IMR-90 (cell line): ENCODE results near the gene C6orf47. TPM values are rescaled to one million over a fixed set of nuclear protein-coding genes. Genes with fewer than 3 reads are reported as not detected.

Experiments used
- ATAC-seq: fragments of 200-7000 bp; cut with Tn5 transposase; 2 replicates; pipeline ENCODE4 v1.9.1; 2020; ENCODE audit warnings: low read depth, mild to moderate bottlenecking, moderate library complexity
- BruUV-seq: library from RNA; stranded (reverse); fragments of 400-500 nt; replicated peaks from 2 replicates; lab custom pipeline; 2021; lab: Mats Ljungman, UMichigan
- CTCF ChIA-PET: fragments of 300-600 bp; formaldehyde crosslinking; extraction: SDS; loops from one replicate; lab custom pipeline; 2021; ENCODE audit warnings: antibody characterized with exemption; lab: Yijun Ruan, JAX
- POLR2A ChIA-PET: fragments of 300-600 bp; sonication (Branson Sonifier 250); formaldehyde crosslinking; loops from one replicate; lab custom pipeline; 2022; ENCODE audit warnings: antibody characterized with exemption; ENCODE audit not compliant: unreplicated experiment; lab: Charles Lee
- DNase-seq: peaks from one replicate; pipeline ENCODE4 v3.0.0; 2013
- H2AFZ ChIP-seq: replicated peaks from 2 replicates; pipeline ENCODE3; 2013; ENCODE audit warnings: low read length, mild to moderate bottlenecking; ENCODE audit not compliant: poor library complexity
- H2AK5ac ChIP-seq: 2 replicates; pipeline ENCODE4 v1.6.1; 2013; ENCODE audit warnings: low read depth, low read length, inconsistent platforms
- H2AK9ac ChIP-seq: replicated peaks from 2 replicates; pipeline ENCODE3; 2013; ENCODE audit warnings: mild to moderate bottlenecking, low read depth, low read length, moderate library complexity; ENCODE audit not compliant: poor library complexity
- H2BK120ac ChIP-seq: 2 replicates; pipeline ENCODE4 v1.6.1; 2013; ENCODE audit warnings: low read depth, low read length, inconsistent platforms
- H2BK15ac ChIP-seq: 3 replicates; pipeline ENCODE4 v1.6.1; 2013; ENCODE audit warnings: low read depth, low read length, inconsistent platforms
- H2BK20ac ChIP-seq: 2 replicates; pipeline ENCODE4 v1.6.1; 2013; ENCODE audit warnings: low read depth, mild to moderate bottlenecking, inconsistent platforms, low read length, moderate library complexity
- H2BK5ac ChIP-seq: 2 replicates; pipeline ENCODE4 v1.6.1; 2013; ENCODE audit warnings: mild to moderate bottlenecking, low read depth, low read length, inconsistent platforms; ENCODE audit not compliant: poor library complexity, severe bottlenecking
- H3K14ac ChIP-seq: replicated peaks from 2 replicates; pipeline ENCODE4 v1.6.1; 2013; ENCODE audit warnings: low read depth, low read length, inconsistent platforms
- H3K18ac ChIP-seq: 2 replicates; pipeline ENCODE4 v1.6.1; 2013; ENCODE audit warnings: low read depth, low read length, control low read depth
- H3K23ac ChIP-seq: 2 replicates; pipeline ENCODE4 v1.6.1; 2013; ENCODE audit warnings: low read depth, low read length, inconsistent platforms
- H3K27ac ChIP-seq: 2 replicates; pipeline ENCODE4 v1.5.1; 2013; ENCODE audit warnings: mild to moderate bottlenecking, control low read depth, low read length; ENCODE audit not compliant: insufficient read depth
- H3K27me3 ChIP-seq: 2 replicates; pipeline ENCODE4 v1.6.1; 2013; ENCODE audit warnings: low read length; ENCODE audit not compliant: control insufficient read depth, insufficient read depth
- H3K36me3 ChIP-seq: 2 replicates; pipeline ENCODE4 v1.6.1; 2013; ENCODE audit warnings: low read length, mixed read lengths; ENCODE audit not compliant: control insufficient read depth, insufficient read depth
- H3K4ac ChIP-seq: 2 replicates; pipeline ENCODE4 v1.6.1; 2013; ENCODE audit warnings: low read depth, low read length, inconsistent platforms
- H3K4me1 ChIP-seq: 2 replicates; pipeline ENCODE4 v1.6.1; 2013; ENCODE audit warnings: low read length, mixed read lengths; ENCODE audit not compliant: control insufficient read depth, insufficient read depth
- H3K4me2 ChIP-seq: 2 replicates; pipeline ENCODE4 v1.6.1; 2013; ENCODE audit warnings: low read depth, mild to moderate bottlenecking, control low read depth, low read length, moderate library complexity
- H3K4me3 ChIP-seq: 2 replicates; pipeline ENCODE4 v1.5.1; 2013; ENCODE audit warnings: low read depth, mild to moderate bottlenecking, control low read depth, low read length, moderate library complexity; ENCODE audit not compliant: insufficient read depth
- H3K56ac ChIP-seq: 2 replicates; pipeline ENCODE4 v1.6.1; 2013; ENCODE audit warnings: low read length, inconsistent platforms; ENCODE audit not compliant: insufficient read depth; ENCODE audit errors: extremely low read depth
- H3K79me1 ChIP-seq, 2 experiments: 2 replicates each; pipeline ENCODE4 v1.6.1; 2013; ENCODE audit warnings: low read length in 2 of 2, inconsistent platforms in 1 of 2, low read depth in 1 of 2
- H3K9ac ChIP-seq: 2 replicates; pipeline ENCODE4 v1.6.1; 2013; ENCODE audit warnings: low read depth, low read length, control low read depth
- H3K9me1 ChIP-seq: 2 replicates; pipeline ENCODE4 v1.6.1; 2013; ENCODE audit warnings: low read length, inconsistent platforms; ENCODE audit not compliant: insufficient read depth
- H3K9me3 ChIP-seq: 2 replicates; pipeline ENCODE4 v1.6.1; 2013; ENCODE audit warnings: low read length; ENCODE audit not compliant: control insufficient read depth, insufficient read depth
- H4K20me1 ChIP-seq: 2 replicates; pipeline ENCODE4 v1.6.1; 2013; ENCODE audit warnings: low read length, inconsistent platforms; ENCODE audit not compliant: insufficient read depth
- H4K5ac ChIP-seq: 2 replicates; pipeline ENCODE4 v1.6.1; 2013; ENCODE audit warnings: mild to moderate bottlenecking, low read depth, low read length, control low read depth
- H4K8ac ChIP-seq, 2 experiments: 2 replicates each; pipeline ENCODE4 v1.6.1; 2013; ENCODE audit warnings: low read depth in 2 of 2, low read length in 2 of 2, control low read depth in 1 of 2, inconsistent platforms in 1 of 2
- H4K91ac ChIP-seq: 2 replicates; pipeline ENCODE4 v1.6.1; 2013; ENCODE audit warnings: low read depth, low read length, inconsistent platforms; ENCODE audit not compliant: insufficient read depth
- CEBPB ChIP-seq: IDR thresholded peaks from 2 replicates; pipeline ENCODE4 v1.6.1; 2012; ENCODE audit warnings: low read depth, low read length, improper control_type of control experiment
- CHD1 ChIP-seq: IDR thresholded peaks from 2 replicates; pipeline ENCODE4 v1.6.1; 2012; ENCODE audit warnings: low read depth, low read length, improper control_type of control experiment
- FOS ChIP-seq: fragments of 150-350 bp; IDR thresholded peaks from 2 replicates; pipeline ENCODE4 v1.6.1; 2016; ENCODE audit warnings: low read depth, low read length
- MAFK ChIP-seq: IDR thresholded peaks from 2 replicates; pipeline ENCODE4 v1.6.1; 2012; ENCODE audit warnings: low read depth, low read length, improper control_type of control experiment
- MAZ ChIP-seq: IDR thresholded peaks from 2 replicates; pipeline ENCODE4 v1.6.1; 2012; ENCODE audit warnings: low read depth, mild to moderate bottlenecking, low read length, improper control_type of control experiment, moderate library complexity, borderline replicate concordance
- MXI1 ChIP-seq: IDR thresholded peaks from 2 replicates; pipeline ENCODE4 v1.6.1; 2012; ENCODE audit warnings: low read depth, mild to moderate bottlenecking, low read length, moderate library complexity, borderline replicate concordance
- NFE2L2 ChIP-seq: fragments of 150-350 bp; IDR thresholded peaks from 2 replicates; pipeline ENCODE4 v1.6.1; 2016; ENCODE audit warnings: low read depth, mild to moderate bottlenecking, low read length
- POLR2A ChIP-seq: IDR thresholded peaks from 2 replicates; pipeline ENCODE4 v1.6.1; 2012; ENCODE audit warnings: mild to moderate bottlenecking, low read depth, low read length
- RAD21 ChIP-seq: IDR thresholded peaks from 2 replicates; pipeline ENCODE4 v1.6.1; 2012; ENCODE audit warnings: low read length, improper control_type of control experiment
- SMC3 ChIP-seq: fragments of 150-350 bp; IDR thresholded peaks from 2 replicates; pipeline ENCODE4 v1.6.1; 2016; ENCODE audit warnings: low read depth, mild to moderate bottlenecking, antibody characterized with exemption, low read length, moderate library complexity
- WGBS, 2 experiments: methylation state at CpG; one replicate each; pipeline versions ENCODE4 v1.1.5 to v1.1.7; 2013; ENCODE audit warnings: missing lambda C conversion rate in 2 of 2; ENCODE audit not compliant: insufficient read length in 1 of 2; ENCODE audit errors: extremely low coverage in 2 of 2; 5-methylcytosine and 5-hydroxymethylcytosine counted together
- dilution Hi-C: fragments of 300-500 bp; cut with HindIII; formaldehyde crosslinking; loops from one replicate; pipeline ENCODE4 v1.14.3; 2018; ENCODE audit warnings: low sequenced_read_pairs; ENCODE audit not compliant: unreplicated experiment
- in situ Hi-C: fragments of 300-500 bp; cut with MboI; formaldehyde crosslinking; loops from 3 replicates; pipeline ENCODE4 v1.14.3; 2019; ENCODE audit warnings: low sequenced_read_pairs, inconsistent platforms, mixed read lengths
- intact Hi-C: fragments of 100-400 bp; cut with micrococcal nuclease; formaldehyde crosslinking; loops from 2 replicates; pipeline ENCODE4 v1.10.0; 2022
- polyA plus RNA-seq, 3 experiments: library from polyadenylated mRNA; depleted of rRNA; stranded (reverse); fragments of >200 nt; gene quantifications; 2 replicates each; pipeline ENCODE4 v1.2.3, GENCODE V29; 2012; ENCODE audit warnings: low replicate concordance in 1 of 3
- total RNA-seq: library from RNA; depleted of rRNA; stranded (reverse); fragments of >200 nt; gene quantifications from 2 replicates; pipeline ENCODE4 v1.2.3, GENCODE V29; 2012
- TF ChIP-seq, protein P1 (sequence below): conservative IDR thresholded peaks from 2 replicates; pipeline ENCODE4 v1.5.1; 2012; ENCODE audit warnings: mild to moderate bottlenecking, low read depth, low read length, improper control_type of control experiment
- TF ChIP-seq, protein P2 (sequence below): fragments of 150-350 bp; IDR thresholded peaks from 2 replicates; pipeline ENCODE4 v1.6.1; 2016; ENCODE audit warnings: low read depth, mild to moderate bottlenecking, low read length, moderate library complexity, borderline replicate concordance

C6orf47 gene
- total and polyA plus RNA-seq, 2 of the 4 experiments (the other 2 are of a cell fraction): 8.9 to 14.2 TPM

DNA sequence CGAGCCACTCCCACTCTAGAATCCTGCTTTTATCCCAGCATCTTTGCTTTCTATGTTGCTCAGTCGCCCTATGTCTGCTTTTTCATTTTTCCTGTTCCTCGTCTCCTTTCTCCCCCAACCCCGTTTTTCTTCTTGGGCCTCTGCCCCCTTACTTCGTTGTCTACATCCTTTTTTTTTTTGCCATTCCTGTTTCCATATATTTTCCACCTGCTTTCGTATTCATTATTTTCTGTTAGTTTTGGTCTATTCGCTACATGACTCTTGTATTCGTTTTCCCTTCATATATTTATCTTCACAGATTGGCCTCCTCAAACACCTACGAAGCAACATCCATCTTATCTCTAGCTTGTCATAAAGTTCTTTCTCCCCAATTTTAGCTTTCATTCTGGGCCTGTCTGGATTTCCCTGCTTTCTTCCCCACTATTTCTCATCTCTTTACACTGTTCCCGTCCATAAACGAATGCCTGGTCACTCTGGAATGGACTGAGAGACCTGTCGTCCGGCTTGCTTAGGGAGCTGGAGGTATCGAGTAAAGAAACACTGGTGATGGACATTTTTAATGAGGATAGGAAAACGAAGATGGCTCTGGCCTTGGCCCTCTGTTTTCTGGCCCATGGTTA is 39.1 kb downstream of the C6orf47 start:
- Histone ChIP-seq H3K9me3 (no peaks in the 10 kb centered on the region), H3K9me1 (peaks cover 6% of the 10 kb centered on the region), H3K18ac (peak overlapping the region; percentile 78), H3K4me2 (peak overlapping the region; percentile 98), H3K23ac (peak overlapping the region; percentile 99), H3K79me1 (peaks cover 12 to 44% of the 10 kb centered on the region in 2 experiments), H3K4me1 (no peaks in the 10 kb centered on the region), H3K4ac (peak overlapping the region; percentile 98), H3K27me3 (no peaks in the 10 kb centered on the region), H2BK15ac (peak overlapping the region; percentile 66; the same call in 2 of the 3 replicates), H4K91ac (peak overlapping the region; percentile 98), H4K5ac (peak overlapping the region; percentile 79), H2BK120ac (peak overlapping the region; percentile 77), H2BK20ac (no peak overlapping the region), H2BK5ac (peak overlapping the region; percentile 98), H2AK9ac (peak overlapping the region; percentile 100), H3K14ac (peak overlapping the region; percentile 100), H4K8ac (peak overlapping the region; percentile 99), H2AK5ac (peak overlapping the region; percentile 97), H2AFZ (peak overlapping the region; percentile 92), H3K27ac (peak overlapping the region; percentile 99), H4K20me1 (peaks cover 46% of the 10 kb centered on the region), H3K56ac (peak overlapping the region; percentile 97), H3K9ac (peak overlapping the region; percentile 100), H3K36me3 (peaks cover 35% of the 10 kb centered on the region), H3K4me3 (peak overlapping the region; percentile 81)
- no peak for ATAC-seq
- TF ChIP-seq, protein P1, sequence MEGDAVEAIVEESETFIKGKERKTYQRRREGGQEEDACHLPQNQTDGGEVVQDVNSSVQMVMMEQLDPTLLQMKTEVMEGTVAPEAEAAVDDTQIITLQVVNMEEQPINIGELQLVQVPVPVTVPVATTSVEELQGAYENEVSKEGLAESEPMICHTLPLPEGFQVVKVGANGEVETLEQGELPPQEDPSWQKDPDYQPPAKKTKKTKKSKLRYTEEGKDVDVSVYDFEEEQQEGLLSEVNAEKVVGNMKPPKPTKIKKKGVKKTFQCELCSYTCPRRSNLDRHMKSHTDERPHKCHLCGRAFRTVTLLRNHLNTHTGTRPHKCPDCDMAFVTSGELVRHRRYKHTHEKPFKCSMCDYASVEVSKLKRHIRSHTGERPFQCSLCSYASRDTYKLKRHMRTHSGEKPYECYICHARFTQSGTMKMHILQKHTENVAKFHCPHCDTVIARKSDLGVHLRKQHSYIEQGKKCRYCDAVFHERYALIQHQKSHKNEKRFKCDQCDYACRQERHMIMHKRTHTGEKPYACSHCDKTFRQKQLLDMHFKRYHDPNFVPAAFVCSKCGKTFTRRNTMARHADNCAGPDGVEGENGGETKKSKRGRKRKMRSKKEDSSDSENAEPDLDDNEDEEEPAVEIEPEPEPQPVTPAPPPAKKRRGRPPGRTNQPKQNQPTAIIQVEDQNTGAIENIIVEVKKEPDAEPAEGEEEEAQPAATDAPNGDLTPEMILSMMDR: no peak
- TF ChIP-seq CEBPB: no peak
- TF ChIP-seq POLR2A: no peak
- TF ChIP-seq MXI1: no peak
- TF ChIP-seq RAD21: no peak
- TF ChIP-seq MAZ: no peak
- no peak for TF ChIP-seq MAFK
- no peak for TF ChIP-seq CHD1
- TF ChIP-seq SMC3: no peak
- TF ChIP-seq FOS: no peak
- TF ChIP-seq, protein P2, sequence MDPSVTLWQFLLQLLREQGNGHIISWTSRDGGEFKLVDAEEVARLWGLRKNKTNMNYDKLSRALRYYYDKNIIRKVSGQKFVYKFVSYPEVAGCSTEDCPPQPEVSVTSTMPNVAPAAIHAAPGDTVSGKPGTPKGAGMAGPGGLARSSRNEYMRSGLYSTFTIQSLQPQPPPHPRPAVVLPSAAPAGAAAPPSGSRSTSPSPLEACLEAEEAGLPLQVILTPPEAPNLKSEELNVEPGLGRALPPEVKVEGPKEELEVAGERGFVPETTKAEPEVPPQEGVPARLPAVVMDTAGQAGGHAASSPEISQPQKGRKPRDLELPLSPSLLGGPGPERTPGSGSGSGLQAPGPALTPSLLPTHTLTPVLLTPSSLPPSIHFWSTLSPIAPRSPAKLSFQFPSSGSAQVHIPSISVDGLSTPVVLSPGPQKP: no peak
- TF ChIP-seq NFE2L2: no peak
- CTCF ChIA-PET: interaction anchor here (1.3 kb wide), 1 partner anchor 16 kb away, joined by 4 read pairs; no protein-coding TSS in a partner anchor
- dilution Hi-C loops: no loop called here
- BruUV-seq: TSS peak; percentile 77
- DNase-seq: no peak
- WGBS, 2 experiments: 1% methylated on average over 10 of the region's 15 CpGs; no CpG with 5 or more reads in 1 of the 2 experiments
- intact Hi-C loops: no loop called here
- in situ Hi-C loops: no loop called here
- POLR2A ChIA-PET: interaction anchor here (0.6 kb wide), 1 partner anchor 243 kb away, joined by 3 read pairs; no protein-coding TSS in a partner anchor
